ENCODE results near the gene MTUS2. TPM values are rescaled to one million over a fixed set of nuclear protein-coding genes. Genes with fewer than 3 reads are reported as not detected.

Gene MTUS2
- total RNA-seq, 2 donors from 2014 or later = 4.0 to 5.4 TPM

DNA sequence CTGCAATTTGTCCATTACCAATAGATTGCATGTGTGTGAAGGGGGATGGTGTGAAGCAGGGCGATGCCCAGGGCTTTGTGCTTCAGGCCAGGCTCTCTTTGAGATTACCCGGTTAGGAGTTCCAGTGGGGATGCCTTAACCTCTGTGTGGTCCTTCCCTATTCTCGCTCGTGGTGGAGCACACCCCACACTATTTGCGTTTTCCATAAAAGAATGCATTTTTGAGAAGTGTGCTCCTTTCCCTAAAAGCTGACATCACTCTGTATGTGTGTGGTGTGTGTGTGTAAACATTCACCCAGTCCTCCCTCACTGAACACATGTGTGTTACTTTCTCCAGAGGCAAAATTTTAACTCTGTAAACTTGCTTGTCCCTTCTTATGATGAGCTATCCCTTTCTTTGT lies 467.1 kb downstream of the MTUS2 start:
- H3K36me3 ChIP-seq (replicated peaks in 1 of 2; ENCODE audit: insufficient read depth in 1 of 2, low read depth in 2 of 2) = no peaks in the 10 kb centered on the region
- H3K4me3 ChIP-seq = no peak overlapping the region
- H3K27ac ChIP-seq = no peak overlapping the region
- no peaks in the 10 kb centered on the region for H3K9me3 ChIP-seq
- no peaks in the 10 kb centered on the region for H3K27me3 ChIP-seq
- intact Hi-C loops (cut with DNase I) = no loop called here
- DNase-seq (no peak), ATAC-seq (no peak)
- no peaks in the 10 kb centered on the region for H3K4me1 ChIP-seq
- WGBS, 2 donors = 69 to 71% methylated on average over 5 of the region's 5 CpGs
- no peak for TF ChIP-seq POLR2A (IDR thresholded peaks at IDR 0.05)
- TF ChIP-seq, protein P1, sequence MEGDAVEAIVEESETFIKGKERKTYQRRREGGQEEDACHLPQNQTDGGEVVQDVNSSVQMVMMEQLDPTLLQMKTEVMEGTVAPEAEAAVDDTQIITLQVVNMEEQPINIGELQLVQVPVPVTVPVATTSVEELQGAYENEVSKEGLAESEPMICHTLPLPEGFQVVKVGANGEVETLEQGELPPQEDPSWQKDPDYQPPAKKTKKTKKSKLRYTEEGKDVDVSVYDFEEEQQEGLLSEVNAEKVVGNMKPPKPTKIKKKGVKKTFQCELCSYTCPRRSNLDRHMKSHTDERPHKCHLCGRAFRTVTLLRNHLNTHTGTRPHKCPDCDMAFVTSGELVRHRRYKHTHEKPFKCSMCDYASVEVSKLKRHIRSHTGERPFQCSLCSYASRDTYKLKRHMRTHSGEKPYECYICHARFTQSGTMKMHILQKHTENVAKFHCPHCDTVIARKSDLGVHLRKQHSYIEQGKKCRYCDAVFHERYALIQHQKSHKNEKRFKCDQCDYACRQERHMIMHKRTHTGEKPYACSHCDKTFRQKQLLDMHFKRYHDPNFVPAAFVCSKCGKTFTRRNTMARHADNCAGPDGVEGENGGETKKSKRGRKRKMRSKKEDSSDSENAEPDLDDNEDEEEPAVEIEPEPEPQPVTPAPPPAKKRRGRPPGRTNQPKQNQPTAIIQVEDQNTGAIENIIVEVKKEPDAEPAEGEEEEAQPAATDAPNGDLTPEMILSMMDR (IDR thresholded peaks at IDR 0.05) = no peak

DNA sequence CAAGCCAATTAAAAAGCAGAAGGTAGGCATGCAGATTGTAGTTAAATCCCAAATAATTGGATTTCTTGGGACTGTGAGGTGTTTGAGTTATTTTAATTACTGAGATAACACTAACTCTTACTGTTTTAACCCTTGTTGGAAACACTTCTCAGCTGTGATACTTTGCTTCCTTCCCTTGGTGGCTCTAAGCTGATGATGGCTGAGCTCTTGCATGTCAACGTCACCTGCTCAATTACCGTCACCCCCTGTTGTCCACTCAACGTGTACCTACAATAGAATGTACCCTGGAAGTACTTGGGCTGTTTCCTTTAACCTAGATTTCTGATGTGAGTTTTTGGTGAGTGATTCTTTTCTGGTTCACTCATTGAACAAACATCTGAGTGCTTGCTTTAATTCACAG lies 471.9 kb downstream of the MTUS2 start:
- Histone ChIP-seq H3K27ac (no peak overlapping the region), H3K9me3 (no peaks in the 10 kb centered on the region), H3K4me1 (no peaks in the 10 kb centered on the region), H3K4me3 (no peak overlapping the region), H3K27me3 (no peaks in the 10 kb centered on the region), H3K36me3 (replicated peaks in 1 of 2; ENCODE audit: insufficient read depth in 1 of 2, low read depth in 2 of 2) (no peaks in the 10 kb centered on the region)
- intact Hi-C loops (cut with DNase I) = no loop called here
- no peak for ATAC-seq
- DNase-seq = no peak
- TF ChIP-seq, protein P1 (IDR thresholded peaks at IDR 0.05) = no peak
- no peak for TF ChIP-seq POLR2A (IDR thresholded peaks at IDR 0.05)
- 28 to 30% methylated on average over 3 of the region's 3 CpGs for WGBS, 2 donors

DNA sequence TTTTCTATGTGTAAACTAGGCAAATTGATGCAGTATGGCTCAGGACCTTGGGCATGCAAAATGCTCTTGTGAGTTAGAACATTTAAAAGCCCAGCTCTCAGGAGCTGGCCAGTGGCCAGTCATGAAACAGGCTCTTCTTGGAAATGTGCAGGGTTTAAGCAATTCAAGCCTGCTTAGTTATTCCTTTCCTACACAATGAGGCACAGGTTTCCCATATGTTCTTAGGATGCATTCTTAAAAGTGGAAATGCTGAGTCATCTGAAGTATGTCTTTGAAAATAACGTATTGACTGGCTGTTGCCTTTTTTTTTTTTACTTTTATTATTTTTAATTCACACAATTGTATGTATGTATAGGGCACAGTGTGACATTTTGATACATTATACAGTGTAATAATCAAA lies 474.7 kb downstream of the MTUS2 start:
- ATAC-seq = no peak
- WGBS, 2 donors = 0 to 26% methylated on average over 1 of the region's 1 CpG
- no peaks in the 10 kb centered on the region for H3K36me3 ChIP-seq (replicated peaks in 1 of 2; ENCODE audit: insufficient read depth in 1 of 2, low read depth in 2 of 2)
- TF ChIP-seq, protein P1 (IDR thresholded peaks at IDR 0.05) = no peak
- TF ChIP-seq POLR2A (IDR thresholded peaks at IDR 0.05) = no peak
- H3K4me1 ChIP-seq = no peaks in the 10 kb centered on the region
- no peak overlapping the region for H3K4me3 ChIP-seq
- H3K27me3 ChIP-seq = no peaks in the 10 kb centered on the region
- H3K27ac ChIP-seq = no peak overlapping the region
- intact Hi-C loops (cut with DNase I) = no loop called here
- DNase-seq = no peak
- no peaks in the 10 kb centered on the region for H3K9me3 ChIP-seq

GRCh38 chr13:29301027-29301426 lies 480.9 kb downstream of the MTUS2 start:
- no peaks in the 10 kb centered on the region for H3K4me1 ChIP-seq
- 60 to 69% methylated on average over 1 of the region's 1 CpG for WGBS, 2 donors
- no peak overlapping the region for H3K4me3 ChIP-seq
- TF ChIP-seq POLR2A (IDR thresholded peaks at IDR 0.05) = no peak
- TF ChIP-seq, protein P1 (IDR thresholded peaks at IDR 0.05) = no peak
- intact Hi-C loops (cut with DNase I) = no loop called here
- H3K27me3 ChIP-seq = no peaks in the 10 kb centered on the region
- ATAC-seq (no peak), DNase-seq (no peak)
- H3K27ac ChIP-seq = no peak overlapping the region
- H3K36me3 ChIP-seq (replicated peaks in 1 of 2; ENCODE audit: insufficient read depth in 1 of 2, low read depth in 2 of 2) = no peaks in the 10 kb centered on the region
- H3K9me3 ChIP-seq = no peaks in the 10 kb centered on the region

DNA sequence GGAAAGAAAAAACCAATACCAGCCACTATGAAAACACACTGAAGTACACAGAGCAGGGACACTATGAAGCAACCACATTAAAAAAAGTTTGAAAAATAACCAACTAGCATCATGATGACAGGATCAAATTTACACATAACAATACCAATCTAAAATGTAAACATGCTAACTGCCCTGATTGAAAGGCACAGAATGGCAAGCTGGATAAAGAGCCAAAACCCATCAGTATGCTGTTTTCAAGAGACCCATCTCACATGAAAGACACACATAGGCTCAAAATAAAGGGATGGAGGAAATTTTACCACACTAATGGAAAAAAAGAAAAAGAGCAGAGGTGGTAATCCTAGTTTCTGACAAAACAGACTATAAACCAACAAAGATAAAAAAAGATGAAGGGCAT lies 484.0 kb downstream of the MTUS2 start:
- no peaks in the 10 kb centered on the region for H3K27me3 ChIP-seq
- DNase-seq = no peak
- H3K4me1 ChIP-seq = no peaks in the 10 kb centered on the region
- ATAC-seq = no peak
- no peak overlapping the region for H3K27ac ChIP-seq
- no peaks in the 10 kb centered on the region for H3K9me3 ChIP-seq
- H3K4me3 ChIP-seq = no peak overlapping the region
- intact Hi-C loops (cut with DNase I) = no loop called here
- H3K36me3 ChIP-seq (replicated peaks in 1 of 2; ENCODE audit: insufficient read depth in 1 of 2, low read depth in 2 of 2) = no peaks in the 10 kb centered on the region
- TF ChIP-seq POLR2A (IDR thresholded peaks at IDR 0.05) = no peak
- TF ChIP-seq, protein P1 (IDR thresholded peaks at IDR 0.05) = no peak

Data from body of pancreas (tissue), 4 donors.